Stimulated activated CD8-positive, alpha-beta memory T cell treated with anti-CD3 and anti-CD28 coated beads, Interleukin-12 subunit alpha, Interleukin-12 subunit beta, amount 100 ng/mL, for 24 hours (primary cell): Measurements from ENCODE around the gene CD4.

Source experiments
- DNase-seq: peaks from one replicate; pipeline ENCODE4 v3.0.0-alpha.2; 2020; ENCODE audit errors: extremely low read depth

The CD4 gene

GRCh38 chr12:6813363-6813762 lies 24.0 kb downstream of the CD4 start:
- no peak for DNase-seq

DNA sequence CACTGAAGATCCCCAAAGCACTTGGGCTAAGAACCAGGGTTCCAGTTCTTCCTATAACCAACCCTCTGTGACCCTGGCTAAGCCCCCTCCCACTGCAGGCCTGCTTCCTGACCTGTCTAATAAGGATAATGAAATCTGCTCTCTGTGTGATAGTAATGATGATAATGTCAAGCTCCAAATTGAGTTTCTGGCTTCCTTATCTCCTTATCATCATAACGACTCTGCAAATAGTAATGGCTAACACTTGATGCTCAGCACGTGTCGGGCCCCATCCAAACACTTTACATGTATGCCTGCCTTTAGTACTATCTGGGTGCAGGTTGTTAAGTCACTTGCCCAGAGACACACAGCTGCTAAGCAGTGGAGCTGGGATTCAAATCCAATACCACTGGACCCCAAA lies 27.3 kb downstream of the CD4 start:
- no peak for DNase-seq

DNA sequence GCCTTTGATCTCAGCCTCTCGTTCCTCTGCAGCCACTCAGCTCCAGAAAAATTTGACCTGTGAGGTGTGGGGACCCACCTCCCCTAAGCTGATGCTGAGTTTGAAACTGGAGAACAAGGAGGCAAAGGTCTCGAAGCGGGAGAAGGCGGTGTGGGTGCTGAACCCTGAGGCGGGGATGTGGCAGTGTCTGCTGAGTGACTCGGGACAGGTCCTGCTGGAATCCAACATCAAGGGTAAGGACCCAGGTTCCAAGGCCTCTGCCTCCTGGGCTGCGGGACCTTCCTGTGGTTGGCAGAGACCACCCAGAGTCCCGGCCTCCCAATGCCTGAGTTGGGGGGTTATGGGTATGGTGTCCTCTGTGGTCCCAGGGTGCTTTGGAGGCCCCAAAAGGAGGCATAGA lies 27.8 kb downstream of the CD4 start:
- DNase-seq: no peak

GRCh38 chr12:6817662-6818157 lies 28.4 kb downstream of the CD4 start:
- DNase-seq: no peak

- DNase-seq: no peak
Observed at GRCh38 chr12:6818222-6818621, 28.9 kb downstream of the CD4 start.

DNA sequence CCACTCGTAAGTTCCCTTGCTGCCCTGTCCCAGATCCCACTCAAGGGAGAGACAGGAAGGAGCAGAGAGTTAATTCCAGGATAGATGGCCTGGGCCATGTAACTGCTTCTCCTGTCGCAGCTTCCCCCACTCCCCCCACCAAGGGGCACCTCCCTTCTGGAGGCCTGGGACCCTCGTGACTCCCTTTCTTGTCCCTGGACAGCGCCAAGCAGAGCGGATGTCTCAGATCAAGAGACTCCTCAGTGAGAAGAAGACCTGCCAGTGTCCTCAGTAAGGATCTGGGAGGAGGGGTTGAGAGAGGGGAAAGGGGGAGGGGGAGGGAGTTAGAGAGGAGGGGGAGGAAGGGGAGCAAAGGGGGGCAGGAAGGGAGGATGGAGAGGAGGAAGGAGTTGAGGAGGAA lies 29.3 kb downstream of the CD4 start:
- DNase-seq: no peak

GRCh38 chr12:6819106-6820030 lies 30.0 kb downstream of the CD4 start:
- DNase-seq: no peak

DNA sequence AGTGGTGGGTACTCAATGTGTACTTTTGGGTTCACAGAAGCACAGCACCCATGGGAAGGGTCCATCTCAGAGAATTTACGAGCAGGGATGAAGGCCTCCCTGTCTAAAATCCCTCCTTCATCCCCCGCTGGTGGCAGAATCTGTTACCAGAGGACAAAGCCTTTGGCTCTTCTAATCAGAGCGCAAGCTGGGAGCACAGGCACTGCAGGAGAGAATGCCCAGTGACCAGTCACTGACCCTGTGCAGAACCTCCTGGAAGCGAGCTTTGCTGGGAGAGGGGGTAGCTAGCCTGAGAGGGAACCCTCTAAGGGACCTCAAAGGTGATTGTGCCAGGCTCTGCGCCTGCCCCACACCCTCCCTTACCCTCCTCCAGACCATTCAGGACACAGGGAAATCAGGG lies 30.8 kb downstream of the CD4 start:
- DNase-seq: no peak

DNA sequence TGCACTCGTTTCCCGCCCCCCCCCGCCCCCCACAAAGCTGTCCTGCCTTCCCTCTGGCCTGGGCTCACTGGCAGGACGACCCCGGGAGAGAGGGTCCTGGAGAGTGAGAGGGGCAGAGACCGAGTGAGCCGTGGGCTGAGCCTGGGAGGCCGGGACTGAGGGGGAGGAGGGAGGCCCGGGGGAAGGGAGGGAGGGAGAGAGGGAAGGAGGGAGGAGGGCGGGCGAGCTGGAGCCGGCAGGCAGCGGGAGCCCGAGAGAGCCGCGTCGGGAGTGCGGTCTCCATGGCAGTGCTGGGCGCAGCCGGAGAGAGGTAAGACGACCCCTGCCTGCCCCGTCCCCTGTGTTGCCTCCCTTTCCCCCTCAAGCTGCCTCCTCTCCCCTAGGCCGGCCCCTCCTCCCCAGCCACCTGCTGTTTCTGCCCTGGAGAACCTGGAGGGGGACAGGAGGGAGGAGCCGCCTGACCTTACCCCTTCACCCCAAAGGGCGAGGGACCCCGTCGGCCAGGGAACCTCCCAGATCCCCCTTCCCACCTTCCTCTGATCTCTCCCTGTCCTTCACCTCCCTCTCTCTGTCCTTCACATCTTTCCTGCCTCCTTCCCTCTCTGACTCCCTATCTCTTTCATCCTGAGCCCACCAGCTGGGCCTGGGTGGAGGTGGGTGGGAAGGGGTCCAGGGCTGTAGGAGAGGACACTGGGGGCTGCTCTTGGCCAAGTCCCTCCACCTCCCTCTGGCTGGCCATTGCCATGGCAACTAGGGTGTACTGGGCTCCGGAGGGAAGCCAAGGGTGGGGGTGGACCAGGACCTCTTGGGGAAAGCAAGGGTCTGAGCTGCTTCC lies 32.5 kb downstream of the CD4 start, which contains the start of gene GPR162:
Gene GPR162 (plus strand): TSS at position 231 of the 835 bp plus-strand sequence. CDS start 2,078 bp downstream, outside the sequence.
- DNase-seq: no peak

GRCh38 chr12:6822426-6823135 lies 33.3 kb downstream of the CD4 start:
- no peak for DNase-seq

- DNase-seq: no peak
Observed at GRCh38 chr12:6823182-6824084, 34.1 kb downstream of the CD4 start.

- no peak for DNase-seq
Observed at GRCh38 chr12:6824085-6824775, 34.9 kb downstream of the CD4 start.

DNA sequence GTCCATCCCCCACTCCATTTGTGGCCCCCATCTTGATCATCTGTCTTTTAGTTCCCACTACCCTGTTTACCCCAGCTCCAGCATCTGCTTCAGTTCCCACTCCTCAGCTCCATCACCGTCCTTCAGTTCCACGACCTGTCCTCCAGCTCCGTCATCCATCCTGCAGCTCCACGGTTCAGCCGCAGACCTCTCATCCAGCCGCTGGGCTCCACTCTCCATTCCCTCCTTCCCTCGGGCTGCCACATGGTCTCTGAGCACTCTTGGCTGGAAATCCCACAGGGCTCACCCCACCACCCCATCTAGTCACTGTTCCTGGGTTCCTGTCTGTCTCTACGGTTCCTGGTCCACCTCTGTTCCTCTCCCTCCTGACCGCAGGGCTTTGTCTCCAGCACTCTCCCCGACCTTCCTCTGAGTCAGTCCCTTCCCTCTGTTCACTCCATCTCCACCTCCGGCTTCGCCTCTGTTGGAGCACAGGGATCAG lies 35.6 kb downstream of the CD4 start:
- no peak for DNase-seq

GRCh38 chr12:6825398-6826124 lies 36.2 kb downstream of the CD4 start:
- DNase-seq: peak; percentile 40

DNA sequence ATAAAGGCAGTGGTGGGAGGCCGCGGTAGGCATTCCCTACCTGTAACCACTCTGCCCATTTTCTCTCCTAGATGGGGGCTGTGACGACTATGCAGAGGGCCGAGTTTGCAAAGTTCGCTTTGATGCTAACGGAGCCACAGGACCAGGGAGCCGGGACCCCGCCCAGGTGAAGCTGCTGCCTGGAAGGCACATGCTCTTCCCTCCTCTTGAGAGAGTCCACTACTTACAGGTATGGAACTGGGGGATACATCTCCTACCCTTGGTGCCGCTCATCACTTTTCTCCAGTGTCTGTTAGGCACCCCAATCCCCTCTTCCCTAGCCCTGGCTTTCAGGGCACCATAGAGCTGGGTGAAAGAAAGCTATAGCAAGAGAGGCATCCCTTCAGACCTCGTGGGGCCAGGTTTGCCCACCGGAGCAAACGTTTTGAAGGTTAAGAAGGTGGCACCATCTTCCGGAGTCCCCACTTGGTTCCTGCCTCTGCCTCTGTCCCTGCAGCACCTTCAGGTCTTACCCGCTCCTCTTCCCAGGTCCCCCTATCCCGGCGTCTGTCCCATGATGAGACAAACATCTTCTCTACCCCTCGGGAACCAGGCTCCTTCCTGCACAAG lies 36.9 kb downstream of the CD4 start:
- no peak for DNase-seq

- no peak for DNase-seq
Observed at GRCh38 chr12:6826734-6827436, 37.6 kb downstream of the CD4 start.

DNA sequence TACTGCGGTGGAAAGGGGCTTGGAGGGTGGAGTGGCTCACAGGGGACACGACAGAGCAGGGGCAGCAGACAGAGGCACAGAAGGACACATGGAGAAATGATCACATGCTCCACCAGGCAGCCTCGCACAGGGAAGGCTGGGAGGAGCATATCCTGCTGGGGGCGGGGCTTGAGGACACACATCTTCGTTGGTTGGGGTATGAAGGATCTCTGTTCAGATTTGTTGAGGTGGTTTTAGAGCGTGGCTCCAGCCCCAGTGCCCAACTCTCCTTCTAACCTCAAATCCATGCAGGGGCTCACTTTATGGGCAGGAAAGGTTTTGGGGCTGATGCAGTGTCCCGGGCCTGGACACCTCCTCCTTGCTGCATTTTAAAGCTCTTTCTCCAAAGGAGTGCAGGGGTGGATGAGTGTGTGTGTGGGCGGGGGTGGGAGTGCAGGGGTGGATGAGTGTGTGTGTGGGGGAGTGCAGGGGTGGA lies 38.1 kb downstream of the CD4 start:
- DNase-seq: no peak
